ENCODE measurements around the gene CLIC6. TPM values are rescaled to one million over a fixed set of nuclear protein-coding genes. Genes with fewer than 3 reads are reported as not detected.

CLIC6 gene
- total RNA-seq (2014; rRNA removed): not detected in 2 replicates
- 0.01 TPM for polyA plus RNA-seq (2012)

DNA sequence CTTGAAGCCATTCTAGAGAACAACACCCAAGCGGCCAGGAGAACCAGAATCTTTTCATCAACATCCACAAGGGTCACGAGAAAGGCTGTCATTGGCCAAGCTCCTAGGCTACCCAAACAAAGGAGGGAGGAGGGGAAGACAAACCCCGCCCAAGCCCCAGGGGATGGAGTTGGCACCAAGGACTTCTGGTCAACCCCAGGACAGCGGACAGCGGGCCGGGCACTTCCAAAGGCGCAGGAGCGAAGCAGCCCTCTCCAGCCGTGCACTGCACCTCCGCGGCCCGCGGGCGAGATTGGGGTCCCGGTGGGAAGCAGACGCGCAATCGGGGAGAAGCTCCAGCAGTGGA, at the start of gene CLIC6:
Gene CLIC6, plus strand, starts transcription at position 192 of the 346 bp plus-strand sequence. CDS start 395 bp downstream, outside the sequence.
- no peak for DNase-seq (ENCODE audit: low read depth)

DNA sequence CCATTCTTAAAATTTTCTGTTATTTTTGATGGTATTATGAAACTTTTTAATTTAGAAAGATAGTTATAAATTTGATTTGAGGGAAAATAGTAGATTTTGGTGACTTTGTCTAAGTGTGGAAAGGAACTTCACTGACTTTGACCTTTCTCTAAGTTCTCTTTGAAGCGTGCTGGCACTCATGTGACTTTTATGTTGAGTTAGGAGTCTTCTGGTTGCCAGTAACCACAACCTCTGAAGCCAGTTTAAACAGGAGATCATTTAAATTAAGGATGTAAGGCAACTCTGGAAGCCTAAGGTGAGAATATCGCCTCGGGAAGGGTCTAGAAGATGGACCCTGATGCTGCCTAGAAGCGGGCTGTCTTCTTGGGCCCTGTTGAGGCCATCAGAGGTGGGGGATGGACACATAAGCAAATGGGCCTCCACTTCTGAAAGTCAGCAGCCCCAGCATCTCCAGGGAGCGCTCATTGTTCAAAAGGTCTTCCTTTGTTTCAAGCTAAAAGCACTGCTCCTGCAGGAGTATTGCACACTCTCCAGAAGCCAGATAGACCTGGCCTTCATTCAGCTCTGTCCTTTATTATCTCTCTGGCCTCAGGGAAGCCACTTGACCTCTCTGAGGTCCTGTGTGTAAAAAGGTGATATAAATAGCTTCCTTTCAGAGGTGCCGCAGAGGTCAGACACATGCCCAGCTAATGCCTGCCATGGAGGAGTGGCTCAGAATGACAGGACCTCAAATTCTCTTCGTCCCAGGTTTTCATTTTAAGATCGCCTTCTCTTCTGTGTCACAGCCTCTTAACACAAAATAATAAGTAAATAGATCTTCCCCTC, 48.7 kb upstream of the CLIC6 start:
- no peak for DNase-seq (ENCODE audit: low read depth)

DNA sequence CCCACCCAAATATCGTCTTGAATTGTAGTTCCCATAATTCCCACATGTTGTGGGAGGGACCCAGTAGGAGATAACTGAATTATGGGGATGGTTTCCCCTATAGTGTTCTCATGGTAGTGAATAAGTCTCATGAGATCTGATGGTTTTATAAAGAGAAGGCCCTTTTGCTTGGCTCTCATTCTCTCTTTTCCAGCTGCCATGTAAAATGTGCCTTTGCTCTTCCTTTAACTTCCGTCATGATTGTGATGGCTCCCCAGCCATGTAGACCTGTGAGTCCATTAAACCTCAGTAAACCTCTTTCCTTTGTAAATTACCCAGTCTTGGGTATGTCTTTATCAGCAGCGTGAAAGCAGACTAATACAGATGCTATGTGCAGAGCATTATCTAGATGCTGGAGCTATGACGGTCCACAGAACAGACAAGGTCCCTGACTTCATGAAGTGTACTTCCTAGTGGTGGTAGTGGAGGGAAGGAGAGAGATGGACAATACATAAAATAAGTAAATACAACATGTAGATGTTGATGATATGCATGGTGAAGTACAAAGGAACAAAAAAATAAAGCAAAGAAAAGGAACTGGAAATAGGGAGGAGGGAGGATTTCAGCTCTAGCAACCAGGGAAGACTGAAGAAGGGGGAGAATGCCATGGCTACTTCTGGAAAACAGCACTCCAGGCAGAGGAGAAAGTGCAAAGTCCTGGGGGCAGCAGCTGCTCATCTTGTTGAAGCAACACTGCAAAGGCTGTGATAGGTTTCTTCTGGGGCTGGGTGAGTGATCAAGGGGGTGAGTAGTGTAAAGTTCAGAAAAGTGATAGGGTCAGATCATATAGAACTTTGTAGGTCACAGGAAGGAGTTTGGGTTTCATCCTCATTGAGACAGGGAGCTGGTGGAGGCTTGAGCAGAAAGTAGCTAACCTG, 47.1 kb upstream of the CLIC6 start:
- DNase-seq (ENCODE audit: low read depth): no peak

DNA sequence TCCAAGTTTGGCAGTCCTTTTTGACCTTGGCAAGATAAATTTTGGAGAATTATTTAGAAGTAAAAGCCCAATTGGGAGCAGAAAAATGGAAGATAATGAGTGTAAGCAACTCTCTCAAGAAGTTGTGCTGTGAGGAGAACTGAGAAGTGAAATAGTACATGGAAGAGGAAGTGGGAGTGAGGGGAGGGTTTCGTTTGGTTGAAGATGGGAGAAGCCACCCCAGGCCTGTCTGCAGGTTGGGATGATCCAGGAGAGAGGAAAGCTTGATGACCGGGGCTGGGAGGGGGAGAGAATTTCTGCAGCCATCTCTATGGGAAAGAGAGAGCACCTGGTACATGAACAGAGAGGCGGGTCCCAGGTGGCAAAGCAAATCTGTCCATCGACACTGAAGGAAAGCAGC, 45.3 kb upstream of the CLIC6 start:
- no peak for DNase-seq (ENCODE audit: low read depth)

DNA sequence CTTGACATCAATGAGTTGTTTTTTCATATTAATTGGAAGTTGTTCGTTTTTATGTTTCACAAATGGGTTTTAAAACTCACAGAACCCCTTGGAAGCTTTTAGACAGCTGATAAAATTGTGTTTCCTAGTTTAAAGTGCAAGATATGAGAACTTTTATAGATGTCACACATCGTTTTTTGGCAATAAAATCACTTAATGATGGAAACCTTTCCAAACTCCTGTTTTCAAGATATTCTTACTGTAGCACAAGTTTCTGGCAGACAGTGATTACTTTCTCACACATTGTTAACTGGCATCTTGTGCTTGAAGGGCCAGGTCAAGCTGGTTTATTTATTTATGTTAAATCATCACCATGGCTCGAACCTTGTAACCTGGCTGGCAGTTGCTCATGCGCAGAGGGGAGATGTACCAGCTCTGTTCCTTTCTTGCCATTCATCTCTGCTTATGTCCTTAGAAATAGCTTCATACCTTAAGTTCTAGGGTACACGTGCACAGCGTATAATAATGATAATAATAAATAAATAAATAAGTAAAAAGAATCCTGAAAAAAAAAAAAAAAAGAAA, 43.7 kb upstream of the CLIC6 start:
- no peak for DNase-seq (ENCODE audit: low read depth)

DNA sequence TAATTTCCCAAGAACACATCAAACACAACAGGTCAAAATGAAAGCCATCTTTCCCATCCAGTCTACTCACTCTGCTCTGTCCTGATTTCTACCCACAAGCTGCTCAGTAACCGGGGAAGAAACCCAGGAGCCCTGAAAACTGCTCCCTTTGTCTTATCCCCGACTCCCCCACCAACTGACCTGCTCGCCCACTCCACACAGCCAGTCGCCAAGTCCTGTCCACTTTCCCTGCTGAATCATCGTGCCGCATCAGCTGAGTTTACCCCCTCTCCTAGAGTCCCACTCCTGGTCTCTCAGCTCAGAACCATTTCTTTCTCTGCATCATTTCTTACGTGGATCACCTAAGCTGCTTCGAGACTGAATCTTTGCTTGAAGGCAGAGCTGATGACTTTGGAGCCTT, 42.7 kb upstream of the CLIC6 start:
- no peak for DNase-seq (ENCODE audit: low read depth)

DNA sequence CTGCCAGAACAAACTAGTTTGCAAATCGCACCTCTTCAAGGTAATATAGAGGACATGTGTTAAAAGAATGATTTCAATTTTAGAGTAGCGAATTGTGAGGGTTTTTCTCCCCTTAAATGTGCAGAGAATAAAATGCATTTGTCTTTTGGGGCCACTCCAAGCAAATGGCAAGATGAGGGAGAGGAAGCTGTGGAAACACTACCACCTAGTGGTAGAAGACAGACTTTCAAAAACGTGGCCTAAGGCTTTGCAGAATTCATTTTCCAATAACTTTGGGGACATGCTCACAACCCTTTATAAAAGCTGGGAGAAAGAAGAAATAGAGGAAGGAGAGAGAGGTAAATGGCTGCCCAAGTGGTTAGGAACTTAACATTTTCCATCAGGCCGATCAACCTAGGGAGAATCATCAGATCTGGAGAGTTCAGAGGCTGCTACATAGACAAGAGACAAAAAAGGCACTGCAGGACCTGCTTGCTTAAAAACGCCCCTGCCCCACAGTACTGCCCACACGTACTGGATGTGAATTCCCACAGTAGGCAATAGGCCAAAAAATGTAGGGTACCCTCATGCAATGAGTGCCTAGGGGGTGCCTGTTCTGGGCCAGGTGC, 38.2 kb upstream of the CLIC6 start:
- peak; percentile 46 for DNase-seq (ENCODE audit: low read depth)

DNA sequence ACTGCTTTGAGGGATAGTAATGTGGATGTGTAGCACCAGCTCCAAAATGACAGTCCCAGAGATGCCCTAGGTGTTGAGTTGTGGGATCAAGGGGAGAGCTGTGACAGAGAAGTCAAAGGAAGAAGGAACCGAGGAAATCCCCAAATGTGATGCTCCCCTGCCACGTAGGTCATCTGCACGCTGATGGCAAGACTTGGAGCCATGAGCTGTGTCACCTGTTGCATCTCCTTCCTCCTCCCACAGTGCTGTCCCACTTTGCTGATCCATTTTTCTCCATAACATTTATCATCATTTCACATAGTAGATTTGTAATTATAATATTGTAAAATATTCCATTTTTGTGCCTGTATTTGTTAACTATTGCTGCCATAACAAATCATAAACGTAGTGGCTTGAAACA, 36.3 kb upstream of the CLIC6 start:
- no peak for DNase-seq (ENCODE audit: low read depth)

DNA sequence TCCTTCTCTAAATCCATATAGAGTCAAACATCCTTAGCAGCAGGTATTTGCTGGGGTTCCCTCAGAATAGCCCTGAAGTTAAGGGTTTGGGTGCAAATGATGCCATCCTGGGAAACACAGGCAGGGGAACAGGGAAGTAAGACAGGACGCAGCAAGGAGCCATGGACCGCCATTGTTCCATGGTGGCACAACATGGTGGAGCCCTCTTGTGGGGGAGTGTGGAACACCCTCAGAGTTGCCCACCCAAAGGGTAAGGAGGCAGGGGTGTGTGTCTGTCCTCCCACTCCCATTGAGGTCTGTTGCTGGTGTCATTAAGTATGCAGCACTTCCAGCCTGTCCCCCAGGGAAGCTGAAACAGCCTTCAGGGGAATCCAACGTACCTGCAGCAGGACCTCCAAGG, 33.5 kb upstream of the CLIC6 start:
- DNase-seq (ENCODE audit: low read depth): no peak

DNA sequence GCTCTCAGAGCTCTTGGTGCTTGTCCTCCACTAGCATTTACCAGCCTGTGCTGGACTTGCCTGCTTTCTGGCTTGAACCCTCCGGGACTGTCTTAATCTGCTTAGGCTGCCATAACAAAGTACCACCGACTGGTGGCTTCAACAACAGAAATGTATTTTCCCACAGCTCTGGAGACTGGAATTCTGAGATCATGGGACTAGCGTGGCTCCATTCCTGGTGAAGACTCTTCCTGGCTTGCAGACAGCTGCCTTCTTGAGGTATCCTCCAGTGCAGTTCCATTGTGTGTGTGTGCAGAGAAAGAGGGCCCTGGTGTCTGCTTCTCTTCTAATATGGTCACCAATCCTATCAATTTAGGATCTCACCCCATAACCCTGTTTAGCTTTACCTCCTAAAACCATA, 31.8 kb upstream of the CLIC6 start:
- peak; percentile 26 for DNase-seq (ENCODE audit: low read depth)

DNA sequence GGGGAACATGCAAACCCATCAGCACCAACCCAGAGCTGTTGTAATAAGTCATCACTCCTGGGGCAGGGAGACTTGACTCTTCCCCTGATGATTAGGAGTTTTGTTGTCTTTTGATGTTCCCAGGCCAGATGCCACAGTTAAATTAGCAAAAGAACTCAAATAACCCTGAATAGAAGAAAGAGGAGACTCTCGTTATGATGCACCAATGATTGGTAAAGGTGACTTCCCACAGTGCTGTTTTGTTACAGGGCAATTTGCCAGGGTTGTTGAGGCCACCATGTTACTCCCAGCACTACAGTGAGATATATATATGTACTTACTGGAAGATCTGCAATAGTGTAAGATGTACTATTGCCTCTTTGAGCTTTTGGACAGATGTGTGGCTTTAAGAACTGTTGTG, 29.5 kb upstream of the CLIC6 start:
- DNase-seq (ENCODE audit: low read depth): no peak

DNA sequence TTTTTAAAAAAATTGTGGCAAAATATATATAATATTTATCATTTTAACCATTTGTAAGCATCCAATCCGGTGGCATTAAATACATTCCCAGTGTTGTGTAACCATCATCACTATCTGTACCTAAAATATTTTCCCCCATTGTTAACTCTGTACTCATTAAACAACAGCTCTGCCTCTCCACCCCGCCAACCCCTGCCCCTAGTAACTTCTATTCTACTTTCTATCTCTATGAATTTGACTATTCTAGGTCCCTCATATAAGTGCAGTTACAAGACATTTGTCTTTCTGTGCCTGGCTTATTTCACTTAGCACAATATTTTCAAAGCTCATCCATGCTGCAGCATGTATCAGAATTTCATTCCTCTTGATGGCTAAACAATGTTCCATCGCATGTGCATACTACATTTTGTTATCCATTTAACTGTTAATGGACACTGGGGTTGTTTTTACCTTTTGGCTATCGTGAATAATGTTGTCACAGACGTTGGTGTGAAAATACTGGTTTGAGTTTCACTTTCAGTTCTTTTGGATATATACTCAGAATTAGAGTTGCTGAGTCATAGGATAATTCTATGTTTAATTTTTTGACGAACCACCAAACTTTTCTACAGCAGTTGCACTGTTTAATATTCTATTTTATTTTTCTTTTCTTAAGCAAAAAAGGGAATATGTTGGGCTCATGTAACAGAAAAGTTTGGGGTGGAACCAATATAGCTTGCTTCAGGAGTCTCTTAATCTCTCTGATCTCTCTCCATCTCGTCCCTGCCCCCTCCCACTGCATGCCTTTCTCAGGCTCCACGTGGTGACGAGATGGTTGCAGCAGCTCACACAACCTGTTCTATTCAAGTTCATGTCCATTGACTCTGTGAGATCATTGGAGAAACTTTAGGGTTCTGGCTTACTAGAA, 28.7 kb upstream of the CLIC6 start:
- DNase-seq (ENCODE audit: low read depth): no peak

DNA sequence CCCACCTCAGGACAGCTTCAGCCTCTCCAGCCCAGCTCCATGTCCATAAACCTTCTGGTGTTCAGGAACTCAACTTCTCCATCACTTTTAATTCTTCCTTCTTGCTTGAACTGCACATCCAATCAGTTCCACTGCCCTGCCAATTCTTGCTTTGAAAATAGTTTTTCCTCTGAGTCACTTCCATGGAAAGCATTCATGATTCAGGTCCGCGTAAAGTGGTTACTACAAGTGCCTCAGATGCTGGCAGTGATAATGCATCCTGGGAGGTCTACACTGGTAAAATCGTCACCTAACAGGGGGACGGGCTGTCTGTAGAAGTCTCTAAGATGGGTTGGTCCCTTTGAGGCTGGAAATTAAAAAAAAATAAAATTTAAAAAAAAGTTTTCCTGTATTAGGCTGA, 27.9 kb upstream of the CLIC6 start:
- DNase-seq (ENCODE audit: low read depth): peak; percentile 68

DNA sequence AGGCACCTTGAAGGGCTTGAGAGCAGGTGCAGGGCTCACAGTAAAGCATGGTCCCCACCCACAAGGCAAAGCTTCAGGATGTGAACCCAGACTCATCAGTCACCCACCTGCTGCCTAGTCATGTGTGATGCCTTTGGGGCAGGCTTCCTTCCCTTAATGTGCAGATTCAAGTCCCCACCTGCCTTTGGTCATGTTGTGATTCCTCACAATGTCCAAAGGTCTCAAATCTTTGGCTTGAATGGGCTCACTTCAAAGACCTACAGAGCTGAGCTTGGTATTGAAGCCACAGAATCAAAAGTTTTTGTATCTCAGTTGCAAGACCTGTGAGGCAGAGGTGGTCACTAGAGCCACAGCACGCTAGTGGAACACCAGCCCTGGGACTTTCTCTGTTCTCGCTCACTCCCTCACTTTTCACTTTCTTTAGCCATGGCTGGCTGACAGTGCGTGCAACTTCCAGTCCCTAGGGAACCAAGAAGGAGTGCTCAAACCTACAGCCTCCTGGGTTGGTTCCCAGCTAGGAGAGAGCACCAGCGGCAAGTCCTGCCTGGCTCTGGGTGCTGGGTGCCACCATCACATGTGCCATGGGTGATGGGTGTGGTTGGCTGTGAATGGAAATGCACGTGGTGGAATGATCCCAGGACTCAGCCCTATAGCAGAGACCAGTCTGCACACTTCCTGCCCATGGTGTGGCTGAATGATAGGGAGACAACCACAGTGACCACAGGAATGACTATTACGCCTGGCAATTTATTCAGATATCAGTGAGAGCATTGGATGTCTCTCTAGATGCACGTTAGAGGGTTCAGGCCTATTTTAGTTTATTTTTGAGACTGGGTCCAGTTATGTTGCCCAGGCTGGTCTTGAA, 26.4 kb upstream of the CLIC6 start:
- DNase-seq (ENCODE audit: low read depth): peak; percentile 66

DNA sequence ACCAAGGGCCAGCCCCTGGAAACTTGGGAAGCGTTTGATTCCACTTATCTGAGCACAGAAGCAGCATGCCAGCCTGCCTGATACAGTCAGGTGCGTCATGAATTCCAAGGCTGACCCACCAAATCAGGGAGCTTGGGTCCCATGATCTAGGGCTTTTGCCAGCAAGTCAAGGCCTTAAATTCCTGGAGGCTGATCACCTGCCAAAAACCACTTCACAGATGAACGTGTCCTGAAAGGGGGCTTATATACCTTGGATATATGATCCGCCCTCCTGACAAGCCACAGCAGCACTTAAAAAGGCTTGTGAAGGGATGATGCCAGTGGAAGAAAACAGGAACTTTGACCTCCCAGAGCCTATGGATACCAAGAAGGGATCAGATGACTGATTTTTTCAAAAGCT, 24.0 kb upstream of the CLIC6 start:
- no peak for DNase-seq (ENCODE audit: low read depth)

DNA sequence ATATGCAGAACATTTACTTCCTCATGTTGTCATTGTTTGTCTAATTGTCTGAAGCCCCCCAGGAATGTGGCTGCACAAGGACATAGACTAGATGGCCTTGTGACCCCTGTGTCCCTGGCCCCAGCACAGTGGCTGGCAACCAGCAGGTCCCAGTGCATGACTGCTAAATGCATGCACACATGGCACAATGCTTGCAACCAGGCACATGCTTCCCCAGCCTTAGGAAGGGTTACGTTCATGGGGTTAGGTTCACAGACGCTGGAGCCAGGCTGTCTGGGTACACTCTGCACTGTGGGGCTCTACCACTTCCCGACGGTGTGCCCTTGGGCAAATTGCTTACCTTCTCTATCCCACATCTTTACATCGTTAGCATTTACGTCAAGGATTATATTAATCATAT, 21.2 kb upstream of the CLIC6 start:
- DNase-seq (ENCODE audit: low read depth): no peak

DNA sequence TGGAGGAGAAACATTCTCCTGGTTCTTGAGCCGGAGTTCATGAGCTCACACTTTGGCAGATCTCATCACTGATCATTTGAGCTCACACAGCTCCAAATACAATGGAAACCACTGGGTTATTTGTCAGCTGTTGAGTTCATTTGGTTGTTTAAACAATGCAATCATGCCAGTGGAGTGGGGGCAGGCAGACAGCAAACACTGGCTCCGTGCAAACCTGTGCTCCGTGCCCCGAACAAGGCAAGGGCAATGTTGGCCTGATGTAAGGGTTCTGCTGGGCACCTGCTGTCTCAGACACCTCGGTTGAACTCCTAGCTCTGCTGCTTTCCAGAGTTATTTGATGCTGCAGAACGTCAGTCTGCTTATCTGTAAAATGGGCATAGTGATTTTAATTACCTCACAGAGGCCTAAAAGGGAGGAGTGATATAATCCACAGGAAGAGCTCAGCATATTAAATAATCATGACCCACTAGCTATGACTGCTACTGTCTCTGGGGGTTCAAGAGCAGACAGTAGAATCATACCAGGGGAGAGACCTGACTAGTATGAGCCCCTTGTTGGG, 20.0 kb upstream of the CLIC6 start:
- DNase-seq (ENCODE audit: low read depth): no peak

DNA sequence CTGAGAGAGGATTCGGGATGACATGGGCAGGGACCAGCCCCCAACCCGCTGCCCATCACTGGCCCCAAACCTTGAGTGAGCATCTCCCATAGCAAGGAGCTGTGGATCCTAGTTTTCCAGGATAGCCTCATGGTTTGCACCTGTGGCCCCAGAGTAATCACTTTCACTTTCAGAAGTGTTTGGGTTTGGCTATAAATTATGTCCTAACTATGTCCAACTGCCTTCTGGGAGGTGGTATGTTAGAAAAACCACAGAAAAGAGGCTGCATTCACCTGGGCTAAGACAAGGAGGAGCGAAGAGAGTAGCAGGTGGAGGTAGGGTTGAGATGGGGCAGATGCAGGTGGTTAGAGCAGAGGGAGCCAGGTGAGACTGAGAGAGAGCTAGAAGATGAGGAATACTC, 19.4 kb upstream of the CLIC6 start:
- no peak for DNase-seq (ENCODE audit: low read depth)

DNA sequence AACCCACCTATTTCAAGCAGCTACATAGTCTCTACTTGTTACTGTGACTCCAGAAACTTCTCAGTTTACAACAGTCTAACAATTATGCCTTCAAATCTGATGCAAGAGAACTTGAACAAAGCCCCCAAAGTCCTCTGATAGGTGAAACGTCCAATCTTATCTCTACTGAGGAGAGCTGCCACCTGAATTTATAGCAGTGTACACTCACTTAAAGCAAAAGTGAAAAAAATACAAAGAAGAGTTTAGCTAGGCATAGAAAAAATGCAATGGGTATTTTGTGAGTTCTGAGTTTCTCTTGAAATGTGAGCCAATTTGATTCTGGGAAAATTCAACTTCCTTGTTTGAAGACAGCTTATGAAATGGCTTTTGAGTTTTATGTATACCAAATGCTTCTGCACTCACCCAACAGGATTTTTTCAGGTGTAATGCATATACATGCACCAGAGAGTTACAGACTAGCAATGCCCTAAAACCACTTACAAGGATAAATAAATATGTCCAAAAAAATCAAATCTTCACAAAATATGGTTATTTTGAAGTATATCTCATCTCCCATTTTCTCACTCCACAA, 17.8 kb upstream of the CLIC6 start:
- DNase-seq (ENCODE audit: low read depth): no peak

Data from LHCN-M2 (cell line).